ENCODE measurements around the gene DFFB.

The DFFB gene

GRCh38 chr1:3910857-3911845 lies 53.9 kb downstream of the DFFB start:
- Histone ChIP-seq H3K9me2 (replicated peaks; ENCODE audit: low read depth, low read length) (no peaks in the 10 kb centered on the region), H3K36me3 (ENCODE audit: insufficient read depth, low read length) (no peaks in the 10 kb centered on the region), H3K9ac (ENCODE audit: low read depth, low read length, poor library complexity, severe bottlenecking) (no peak overlapping the region), H3K27me3 (ENCODE audit: insufficient read depth, low read length, poor library complexity, severe bottlenecking) (no peaks in the 10 kb centered on the region), H3K79me2 (ENCODE audit: insufficient read depth, low read length) (no peaks in the 10 kb centered on the region), H2AFZ (ENCODE audit: low read length) (no peak overlapping the region; the same call in 1 of the 2 replicates), H4K20me1 (ENCODE audit: insufficient read depth, low read length, poor library complexity, severe bottlenecking) (no peaks in the 10 kb centered on the region), H3K4me1 (ENCODE audit: insufficient read depth, low read length, poor library complexity, severe bottlenecking) (peaks cover 1% of the 10 kb centered on the region), H3K4me3 (ENCODE audit: low read length, poor library complexity, severe bottlenecking) (no peak overlapping the region), H3F3A (ENCODE audit: low read depth) (no peaks in the 10 kb centered on the region), H3K9me3 (ENCODE audit: insufficient read depth, low read depth, low read length) (no peaks in the 10 kb centered on the region), H3K4me2 (ENCODE audit: low read depth, low read length, poor library complexity, severe bottlenecking) (peak overlapping the region; percentile 19)
- peak; percentile 83 for TF ChIP-seq CTCF (conservative IDR thresholded peaks at IDR 0.05; ENCODE audit: low read length)
- TF ChIP-seq EZH2phosphoT487 (IDR thresholded peaks at IDR 0.05; ENCODE audit: borderline replicate concordance), result no peak

GRCh38 chr1:3911981-3912808 lies 54.9 kb downstream of the DFFB start:
- Histone ChIP-seq H2AFZ (ENCODE audit: low read length) (no peak overlapping the region), H4K20me1 (ENCODE audit: insufficient read depth, low read length, poor library complexity, severe bottlenecking) (no peaks in the 10 kb centered on the region), H3K36me3 (ENCODE audit: insufficient read depth, low read length) (no peaks in the 10 kb centered on the region), H3K27me3 (ENCODE audit: insufficient read depth, low read length, poor library complexity, severe bottlenecking) (no peaks in the 10 kb centered on the region), H3K79me2 (ENCODE audit: insufficient read depth, low read length) (no peaks in the 10 kb centered on the region), H3K9me3 (ENCODE audit: insufficient read depth, low read depth, low read length) (no peaks in the 10 kb centered on the region), H3K4me3 (ENCODE audit: low read length, poor library complexity, severe bottlenecking) (no peak overlapping the region), H3K4me2 (ENCODE audit: low read depth, low read length, poor library complexity, severe bottlenecking) (no peak overlapping the region), H3K9me2 (replicated peaks; ENCODE audit: low read depth, low read length) (no peaks in the 10 kb centered on the region), H3F3A (ENCODE audit: low read depth) (no peaks in the 10 kb centered on the region), H3K9ac (ENCODE audit: low read depth, low read length, poor library complexity, severe bottlenecking) (no peak overlapping the region), H3K4me1 (ENCODE audit: insufficient read depth, low read length, poor library complexity, severe bottlenecking) (no peaks in the 10 kb centered on the region)
- TF ChIP-seq CTCF (conservative IDR thresholded peaks at IDR 0.05; ENCODE audit: low read length) (no peak), EZH2phosphoT487 (IDR thresholded peaks at IDR 0.05; ENCODE audit: borderline replicate concordance) (no peak)

- H3K4me3 ChIP-seq (ENCODE audit: low read length, poor library complexity, severe bottlenecking), result no peak overlapping the region
- no peak overlapping the region for H3K4me2 ChIP-seq (ENCODE audit: low read depth, low read length, poor library complexity, severe bottlenecking)
- no peaks in the 10 kb centered on the region for H3K9me2 ChIP-seq (replicated peaks; ENCODE audit: low read depth, low read length)
- H3K9me3 ChIP-seq (ENCODE audit: insufficient read depth, low read depth, low read length), result no peaks in the 10 kb centered on the region
- no peak overlapping the region for H3K9ac ChIP-seq (ENCODE audit: low read depth, low read length, poor library complexity, severe bottlenecking)
- no peaks in the 10 kb centered on the region for H3K4me1 ChIP-seq (ENCODE audit: insufficient read depth, low read length, poor library complexity, severe bottlenecking)
- no peaks in the 10 kb centered on the region for H3K27me3 ChIP-seq (ENCODE audit: insufficient read depth, low read length, poor library complexity, severe bottlenecking)
- no peak for TF ChIP-seq CTCF (conservative IDR thresholded peaks at IDR 0.05; ENCODE audit: low read length)
- TF ChIP-seq EZH2phosphoT487 (IDR thresholded peaks at IDR 0.05; ENCODE audit: borderline replicate concordance), result no peak
- no peaks in the 10 kb centered on the region for H4K20me1 ChIP-seq (ENCODE audit: insufficient read depth, low read length, poor library complexity, severe bottlenecking)
- no peaks in the 10 kb centered on the region for H3F3A ChIP-seq (ENCODE audit: low read depth)
- H2AFZ ChIP-seq (ENCODE audit: low read length), result no peak overlapping the region
- H3K36me3 ChIP-seq (ENCODE audit: insufficient read depth, low read length), result no peaks in the 10 kb centered on the region
- no peaks in the 10 kb centered on the region for H3K79me2 ChIP-seq (ENCODE audit: insufficient read depth, low read length)
Observed at GRCh38 chr1:3912809-3913685, 55.8 kb downstream of the DFFB start.
